ENCODE measurements around the gene RPN1. TPM values are rescaled to one million over a fixed set of nuclear protein-coding genes. Genes with fewer than 3 reads are reported as not detected.

RPN1 gene
- total and polyA plus RNA-seq, 11 donors, result 55.4 to 290 (median 119) TPM

GRCh38 chr3:128693696-128694095 lies 43.1 kb upstream of the RPN1 start:
- Histone ChIP-seq H3K27ac (no peak overlapping the region), H3K27me3 (no peaks in the 10 kb centered on the region), H3K4me3 (no peak overlapping the region), H3K4me1 (peaks cover 0 to 7% (median 0%) of the 10 kb centered on the region in 12 donors), H3K36me3 (no peaks in the 10 kb centered on the region), H3K9me3 (no peaks in the 10 kb centered on the region)
- no peak for ATAC-seq
- no peak for DNase-seq
- intact Hi-C loops (cut with DNase I), result loop anchor here in 1 of 10 donors (2.0 kb wide), 1 partner anchor 31 kb away; no protein-coding TSS in a partner anchor
- no peak for TF ChIP-seq POLR2A (IDR thresholded peaks at IDR 0.05)
- TF ChIP-seq CTCF (IDR thresholded peaks at IDR 0.05), result no peak
- 0 to 54% (median 15%) methylated on average over 2 of the region's 2 CpGs for WGBS, 4 donors

GRCh38 chr3:128689060-128689459 lies 38.4 kb upstream of the RPN1 start:
- no peak overlapping the region for H3K27ac ChIP-seq
- intact Hi-C loops (cut with DNase I), result loop anchor here in 1 of 10 donors (10.0 kb wide), 1 partner anchor 156 kb away; no protein-coding TSS in a partner anchor
- no peaks in the 10 kb centered on the region for H3K4me1 ChIP-seq
- DNase-seq (no peak), ATAC-seq (no peak)
- no peak for TF ChIP-seq CTCF (IDR thresholded peaks at IDR 0.05)
- TF ChIP-seq POLR2A (IDR thresholded peaks at IDR 0.05), result no peak
- no peaks in the 10 kb centered on the region for H3K9me3 ChIP-seq
- H3K27me3 ChIP-seq, result no peaks in the 10 kb centered on the region
- no peak overlapping the region for H3K4me3 ChIP-seq
- no peaks in the 10 kb centered on the region for H3K36me3 ChIP-seq
- 93 to 96% (median 95%) methylated on average over 5 of the region's 5 CpGs for WGBS, 4 donors

- ATAC-seq (no peak), DNase-seq (no peak)
- no peak overlapping the region for H3K4me3 ChIP-seq
- no peak for TF ChIP-seq POLR2A (IDR thresholded peaks at IDR 0.05)
- no peak for TF ChIP-seq CTCF (IDR thresholded peaks at IDR 0.05)
- intact Hi-C loops (cut with DNase I), result loop anchor here in 1 of 10 donors (10.0 kb wide), 1 partner anchor 158 kb away; no protein-coding TSS in a partner anchor
- H3K9me3 ChIP-seq, result no peaks in the 10 kb centered on the region
- H3K27me3 ChIP-seq, result no peaks in the 10 kb centered on the region
- peaks cover 0 to 7% (median 2%) of the 10 kb centered on the region in 12 donors for H3K4me1 ChIP-seq
- 94 to 97% (median 96%) methylated on average over 8 of the region's 8 CpGs for WGBS, 4 donors
- no peaks in the 10 kb centered on the region for H3K36me3 ChIP-seq
- H3K27ac ChIP-seq, result no peak overlapping the region
These were observed 35.8 kb upstream of the RPN1 start for GRCh38 chr3:128686465-128686864.

DNA sequence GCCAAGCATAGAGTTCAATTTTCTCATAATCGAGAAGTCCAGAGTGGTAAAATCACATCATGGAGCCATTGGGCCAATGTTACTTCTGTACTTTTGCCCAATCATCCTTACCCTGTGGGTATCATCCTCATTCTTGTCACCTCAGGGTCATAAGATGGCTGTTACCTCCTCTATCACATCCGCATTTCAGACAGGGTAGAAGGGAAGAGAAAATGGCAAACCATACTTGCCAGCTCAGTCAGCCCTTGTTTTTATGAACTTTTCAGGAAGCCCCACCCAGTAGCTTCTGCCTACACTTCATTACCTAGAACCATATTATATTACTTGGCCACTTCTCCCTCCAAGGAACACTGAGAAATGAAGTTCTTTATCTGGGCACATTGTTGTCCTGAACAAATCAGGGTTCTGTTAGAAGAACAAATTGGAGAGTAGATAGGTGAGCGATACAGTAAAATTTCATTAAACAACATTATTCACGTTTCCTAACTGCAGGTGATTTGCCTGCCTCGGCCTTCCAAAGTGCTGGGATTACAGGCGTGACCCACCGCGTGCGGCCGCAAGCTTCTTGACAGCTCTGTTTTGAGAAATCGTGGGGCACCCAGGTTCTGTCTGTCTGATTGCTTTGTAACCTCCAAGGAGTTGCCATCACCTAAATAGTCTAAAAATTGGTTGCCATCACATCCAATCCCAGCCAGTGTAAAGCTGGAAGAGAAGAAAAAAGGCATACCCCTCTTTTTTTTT lies 34.5 kb upstream of the RPN1 start:
- no peaks in the 10 kb centered on the region for H3K9me3 ChIP-seq
- intact Hi-C loops (cut with DNase I), result loop anchor here in 7 of 10 donors (1.0 to 10.0 kb wide), 6 partner anchors 26 to 162 kb away; partner anchors contain the start of gene RAB7A (in 3 of the 7)
- no peak overlapping the region for H3K27ac ChIP-seq
- TF ChIP-seq CTCF (IDR thresholded peaks at IDR 0.05) (no peak), POLR2A (IDR thresholded peaks at IDR 0.05) (no peak)
- DNase-seq (no peak), ATAC-seq (no peak)
- peaks cover 0 to 13% (median 7%) of the 10 kb centered on the region in 12 donors for H3K4me1 ChIP-seq
- H3K27me3 ChIP-seq, result no peaks in the 10 kb centered on the region
- no peak overlapping the region for H3K4me3 ChIP-seq
- 92 to 94% (median 93%) methylated on average over 11 of the region's 11 CpGs for WGBS, 4 donors
- H3K36me3 ChIP-seq, result no peaks in the 10 kb centered on the region

Data from heart left ventricle (tissue), 16 donors.